Smooth muscle cell (in vitro differentiated cells): ENCODE measurements around the gene PCDHGA4. TPM values are rescaled to one million over a fixed set of nuclear protein-coding genes. Genes with fewer than 3 reads are reported as not detected.
"Not testable (repeated sequence)": the region's sequence is repeated elsewhere in the genome, so short reads cannot be mapped to it uniquely, and the experiment has no call there.

Experiments used
- DNase-seq: peaks from one replicate; lab custom pipeline; 2025; ENCODE audit not compliant: unreplicated experiment; lab: John Stamatoyannopoulos, UW
- H2AFZ ChIP-seq: fragments of 200-600 bp; sonication (generic); 2 replicates; pipeline ENCODE4 v1.6.0; 2016; ENCODE audit warnings: antibody characterized with exemption, low read depth, mild to moderate bottlenecking
- H3F3A ChIP-seq: fragments of 200-600 bp; sonication (generic); 2 replicates; pipeline ENCODE4 v1.6.0; 2017; ENCODE audit warnings: antibody characterized with exemption, low read depth
- H3K27ac ChIP-seq: fragments of 200-600 bp; sonication (generic); 2 replicates; pipeline ENCODE4 v1.5.1; 2016; ENCODE audit warnings: low read depth, mild to moderate bottlenecking
- H3K27me3 ChIP-seq: fragments of 200-600 bp; sonication (generic); 2 replicates; pipeline ENCODE4 v1.6.1; 2016; ENCODE audit warnings: low read depth, mild to moderate bottlenecking
- H3K36me3 ChIP-seq: fragments of 200-600 bp; sonication (generic); 2 replicates; pipeline ENCODE4 v1.5.1; 2016; ENCODE audit warnings: low read depth
- H3K4me1 ChIP-seq: fragments of 200-600 bp; sonication (generic); 2 replicates; pipeline ENCODE4 v1.5.1; 2016; ENCODE audit warnings: low read depth
- H3K4me2 ChIP-seq: fragments of 200-600 bp; sonication (generic); 2 replicates; pipeline ENCODE4 v1.6.0; 2016; ENCODE audit warnings: mild to moderate bottlenecking
- H3K4me3 ChIP-seq: fragments of 200-600 bp; sonication (generic); 2 replicates; pipeline ENCODE4 v1.5.1; 2016; ENCODE audit warnings: mild to moderate bottlenecking
- H3K79me2 ChIP-seq: fragments of 200-600 bp; sonication (generic); 2 replicates; pipeline ENCODE4 v1.6.0; 2016; ENCODE audit warnings: low read depth, mild to moderate bottlenecking
- H3K9ac ChIP-seq: fragments of 200-600 bp; sonication (generic); 2 replicates; pipeline ENCODE4 v1.6.0; 2016; ENCODE audit warnings: low read depth
- H3K9me3 ChIP-seq: fragments of 200-600 bp; sonication (generic); replicated peaks from 2 replicates; pipeline ENCODE4 v1.5.1; 2016; ENCODE audit warnings: low read depth
- H4K20me1 ChIP-seq: fragments of 200-600 bp; sonication (generic); 2 replicates; pipeline ENCODE4 v1.6.0; 2016; ENCODE audit warnings: low read depth
- CTCF ChIP-seq: fragments of 200-600 bp; sonication (generic); IDR thresholded peaks from 2 replicates; pipeline ENCODE4 v1.5.1; 2017; ENCODE audit warnings: borderline replicate concordance, mild to moderate bottlenecking, antibody characterized with exemption; ENCODE audit not compliant: insufficient read depth, poor library complexity, severe bottlenecking
- WGBS: methylation state at CpG from one replicate; pipeline ENCODE4 v1.1.7; 2016; ENCODE audit warnings: low lambda C conversion rate; 5-methylcytosine and 5-hydroxymethylcytosine counted together
- polyA plus RNA-seq: library from polyadenylated mRNA; unstranded; fragments of >200 nt; fragmentation: Nextera tagmentation; extraction: Ambion mirVana; gene quantifications from 2 replicates; pipeline ENCODE4 v1.2.1, GENCODE V29; 2016
- total RNA-seq: library from RNA; depleted of rRNA; stranded (reverse); fragments of >200 nt; gene quantifications from 2 replicates; pipeline ENCODE4 v1.2.3, GENCODE V29; 2014

PCDHGA4 gene
- total and polyA plus RNA-seq, 2 experiments from 2014 or later = 0.58 TPM; not detected in 1

GRCh38 chr5:141342773-141343172 is 12.0 kb upstream of the PCDHGA4 start:
- WGBS = 50% methylated on average over 1 of the region's 1 CpG
- TF ChIP-seq CTCF = no peak

GRCh38 chr5:141343242-141343952 is 11.4 kb upstream of the PCDHGA4 start, which contains the start of gene PCDHGA3:
Gene PCDHGA3 (plus strand): TSS chr5:141343829. CDS start chr5:141344034, 205 bp downstream.
- H3K4me1 ChIP-seq = no peaks in the 10 kb centered on the region
- no peak within 1 kb of the TSS for H2AFZ ChIP-seq
- H3K27ac ChIP-seq = no peak within 1 kb of the TSS
- no peak within 1 kb of the TSS for H3K4me2 ChIP-seq
- no peaks in the 10 kb centered on the region for H4K20me1 ChIP-seq
- no peaks in the 10 kb centered on the region for H3K36me3 ChIP-seq
- DNase-seq = no peak
- H3K27me3 ChIP-seq = no peaks in the 10 kb centered on the region
- H3K4me3 ChIP-seq = no peak within 1 kb of the TSS
- H3K9ac ChIP-seq = no peak within 1 kb of the TSS
- 79% methylated on average over 9 of the region's 9 CpGs for WGBS
- no peaks in the 10 kb centered on the region for H3K79me2 ChIP-seq
- TF ChIP-seq CTCF = no peak
- H3F3A ChIP-seq = no peaks in the 10 kb centered on the region
- peaks cover 12% of the 10 kb centered on the region for H3K9me3 ChIP-seq

More at GRCh38 chr5:141342773-141343172, 12.0 kb upstream of the PCDHGA4 start:
- H3K79me2 ChIP-seq = no peaks in the 10 kb centered on the region
- peaks cover 16% of the 10 kb centered on the region for H3K9me3 ChIP-seq
- no peak for DNase-seq
- no peak overlapping the region for H2AFZ ChIP-seq
- no peaks in the 10 kb centered on the region for H3K4me1 ChIP-seq
- H3K9ac ChIP-seq = no peak overlapping the region
- H3K27ac ChIP-seq = no peak overlapping the region
- H3K4me2 ChIP-seq = no peak overlapping the region
- H3K27me3 ChIP-seq = no peaks in the 10 kb centered on the region
- H3K4me3 ChIP-seq = no peak overlapping the region
- H3K36me3 ChIP-seq = no peaks in the 10 kb centered on the region
- H3F3A ChIP-seq = no peaks in the 10 kb centered on the region
- no peaks in the 10 kb centered on the region for H4K20me1 ChIP-seq

GRCh38 chr5:141343953-141344463 is 10.8 kb upstream of the PCDHGA4 start:
- Histone ChIP-seq H3K4me2 (no peak overlapping the region), H3F3A (no peaks in the 10 kb centered on the region), H4K20me1 (no peaks in the 10 kb centered on the region), H2AFZ (no peak overlapping the region), H3K4me1 (no peaks in the 10 kb centered on the region), H3K9me3 (peaks cover 8% of the 10 kb centered on the region), H3K79me2 (no peaks in the 10 kb centered on the region), H3K4me3 (no peak overlapping the region), H3K9ac (no peak overlapping the region), H3K27me3 (no peaks in the 10 kb centered on the region), H3K36me3 (no peaks in the 10 kb centered on the region), H3K27ac (no peak overlapping the region)
- no peak for TF ChIP-seq CTCF
- DNase-seq = no peak
- 96% methylated on average over 31 of the region's 31 CpGs for WGBS

- Histone ChIP-seq H3K36me3 (no peaks in the 10 kb centered on the region), H3K9me3 (peaks cover 8% of the 10 kb centered on the region), H3K27ac (no peak overlapping the region), H4K20me1 (no peaks in the 10 kb centered on the region), H3F3A (no peaks in the 10 kb centered on the region), H2AFZ (no peak overlapping the region), H3K4me3 (no peak overlapping the region), H3K27me3 (no peaks in the 10 kb centered on the region), H3K4me1 (no peaks in the 10 kb centered on the region), H3K4me2 (no peak overlapping the region), H3K79me2 (no peaks in the 10 kb centered on the region), H3K9ac (no peak overlapping the region)
- DNase-seq = no peak
- TF ChIP-seq CTCF = no peak
- WGBS = 96% methylated on average over 20 of the region's 20 CpGs
Measured at GRCh38 chr5:141345327-141345726, 9.5 kb upstream of the PCDHGA4 start.

- H3K79me2 ChIP-seq, H2AFZ ChIP-seq, H3K36me3 ChIP-seq, H3K27ac ChIP-seq, H3K9ac ChIP-seq, H3F3A ChIP-seq, H3K4me2 ChIP-seq, H3K27me3 ChIP-seq, H3K4me3 ChIP-seq, DNase-seq, H4K20me1 ChIP-seq, H3K9me3 ChIP-seq, H3K4me1 ChIP-seq: not testable (repeated sequence)
- 94% methylated on average over 22 of the region's 35 CpGs for WGBS
Measured at GRCh38 chr5:141346017-141346416, 8.8 kb upstream of the PCDHGA4 start.
